DND-41 (cell line): Measurements from ENCODE around the gene S100A7A.

Experiments
- CTCF ChIP-seq: IDR thresholded peaks from 2 replicates; pipeline ENCODE4 v1.5.1; 2012; ENCODE audit warnings: borderline replicate concordance, low read length, moderate library complexity, mild to moderate bottlenecking; ENCODE audit not compliant: poor library complexity, severe bottlenecking; ENCODE audit errors: extremely low read depth
- EZH2 ChIP-seq: IDR thresholded peaks from 3 replicates; pipeline ENCODE4 v1.6.1; 2012; ENCODE audit warnings: borderline replicate concordance, low read depth, mild to moderate bottlenecking, moderate library complexity, low read length, inconsistent platforms; ENCODE audit not compliant: severe bottlenecking

GRCh38 chr1:153437236-153437635 is 20.9 kb downstream of the S100A7A start:
- TF ChIP-seq CTCF (no peak), EZH2 (no peak)
